Measurements from ENCODE around the gene BLOC1S3. TPM values are rescaled to one million over a fixed set of nuclear protein-coding genes. Genes with fewer than 3 reads are reported as not detected.
A peak's percentile ranks its signal among the peaks of the same experiment; 100 is the strongest.

BLOC1S3 gene
- total RNA-seq, 1 donor from 2014 or later, result 6.0 TPM

DNA sequence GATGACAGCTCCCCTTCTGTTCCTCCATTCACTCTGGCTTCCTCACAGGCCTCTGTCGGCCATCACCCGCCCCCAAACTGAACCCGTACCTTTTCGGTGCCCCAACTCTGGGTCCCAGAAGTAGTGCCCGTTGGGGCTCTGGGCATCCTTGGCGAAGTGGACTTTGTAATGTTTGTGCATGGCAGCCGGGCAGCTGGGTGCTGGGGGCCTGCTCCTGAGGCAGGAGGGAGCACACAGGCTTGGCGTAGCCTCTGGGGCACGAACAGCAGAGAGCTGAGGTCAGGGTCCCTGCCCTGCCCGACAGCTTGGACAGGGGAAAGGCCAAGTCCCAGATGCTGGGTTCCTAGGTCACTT, 18.6 kb upstream of the BLOC1S3 start:
- no peak for DNase-seq
- intact Hi-C loops (cut with micrococcal nuclease), result no loop called here
- no peak for ATAC-seq

DNA sequence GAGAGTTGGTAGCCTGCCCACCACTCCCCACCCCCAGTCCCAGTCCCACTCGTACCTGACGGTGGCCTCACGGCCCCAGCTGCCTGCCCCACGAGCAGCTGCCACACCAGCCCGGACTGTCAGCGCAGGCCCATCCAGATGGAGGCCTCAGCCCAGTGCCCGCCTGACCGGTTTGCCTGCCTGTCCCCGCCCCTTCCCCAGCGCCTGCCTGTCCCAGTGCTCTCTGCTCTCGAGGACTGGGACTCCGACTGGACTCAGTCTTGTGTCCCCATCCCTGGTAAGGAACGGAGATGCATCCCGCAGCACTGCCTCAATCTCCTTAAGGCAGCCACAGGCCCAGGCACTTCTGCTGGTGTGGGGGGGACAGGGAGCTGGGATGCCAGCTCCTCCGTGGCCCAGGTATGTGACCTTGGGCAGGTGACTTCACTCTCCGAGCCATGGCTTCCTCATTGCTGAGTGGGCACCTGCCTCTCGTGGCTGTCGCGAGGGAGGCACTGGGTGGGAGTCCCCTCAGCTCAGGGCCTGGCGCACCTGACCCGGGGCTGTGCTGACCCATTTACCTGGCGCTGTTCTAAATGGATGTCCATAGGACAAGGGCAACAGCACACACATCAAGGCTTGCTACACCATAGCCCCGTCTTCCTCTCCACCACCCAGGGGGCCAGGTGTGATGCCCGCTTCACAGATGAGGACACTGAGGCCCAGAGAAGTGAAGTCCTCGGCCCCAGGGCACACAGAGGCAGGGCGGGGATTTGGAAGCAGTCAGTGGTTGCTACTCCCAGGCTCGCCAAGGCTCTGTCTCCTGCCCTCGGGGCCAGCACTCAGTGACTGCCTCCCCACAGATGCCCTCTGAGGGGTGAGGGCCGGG, 17.5 kb upstream of the BLOC1S3 start, which contains the start of gene NKPD1:
Gene NKPD1 (minus strand): TSS at position 113 of the 868 bp plus-strand sequence. CDS start 832 bp downstream, outside the sequence.
- ATAC-seq (no peak), DNase-seq (no peak)
- intact Hi-C loops (cut with micrococcal nuclease), result no loop called here

DNA sequence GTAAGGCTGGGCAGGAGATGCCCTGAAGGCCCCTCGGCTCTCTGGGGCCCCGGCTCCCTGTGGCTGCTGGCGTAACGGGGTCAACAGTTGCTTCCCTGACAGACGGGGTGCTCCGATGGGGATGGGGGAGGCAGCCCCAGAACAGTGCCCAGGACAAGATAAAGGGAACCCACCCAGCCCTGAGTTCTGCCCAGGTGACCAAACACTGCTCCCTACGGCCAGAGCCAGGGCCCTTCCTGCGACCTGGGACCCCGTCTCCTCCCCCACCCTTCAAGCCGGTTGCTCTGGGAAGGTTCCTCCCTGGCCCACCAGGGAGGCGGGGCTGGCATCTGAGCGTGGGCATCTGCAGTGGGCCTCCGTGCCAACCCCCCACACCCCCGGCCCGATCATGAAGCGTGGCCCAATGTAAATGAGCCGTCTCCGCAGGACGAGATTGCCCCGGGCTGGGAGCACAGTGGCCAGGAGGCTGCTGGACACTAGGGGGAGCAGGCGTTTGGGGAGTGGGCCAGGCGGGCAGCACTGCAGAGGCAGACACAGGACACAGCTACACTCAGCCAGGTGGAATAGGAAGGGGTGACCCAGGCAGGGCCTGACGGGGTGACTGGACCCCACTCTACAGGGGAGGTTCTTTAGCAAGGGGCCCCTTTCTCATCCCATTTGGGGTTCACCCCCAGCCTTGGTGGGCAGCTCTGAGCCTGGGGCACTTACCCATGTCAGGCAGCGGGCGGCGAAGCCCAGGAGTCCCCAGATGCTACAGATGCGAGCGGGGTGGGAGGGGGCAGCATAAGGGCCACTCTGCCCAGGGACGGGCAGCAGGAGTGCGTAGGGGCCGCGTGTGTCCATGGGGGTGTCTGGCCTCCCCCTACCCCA, 16.6 kb upstream of the BLOC1S3 start:
- ATAC-seq, result peak; percentile 27
- intact Hi-C loops (cut with micrococcal nuclease), result no loop called here
- DNase-seq, result peak; percentile 52

DNA sequence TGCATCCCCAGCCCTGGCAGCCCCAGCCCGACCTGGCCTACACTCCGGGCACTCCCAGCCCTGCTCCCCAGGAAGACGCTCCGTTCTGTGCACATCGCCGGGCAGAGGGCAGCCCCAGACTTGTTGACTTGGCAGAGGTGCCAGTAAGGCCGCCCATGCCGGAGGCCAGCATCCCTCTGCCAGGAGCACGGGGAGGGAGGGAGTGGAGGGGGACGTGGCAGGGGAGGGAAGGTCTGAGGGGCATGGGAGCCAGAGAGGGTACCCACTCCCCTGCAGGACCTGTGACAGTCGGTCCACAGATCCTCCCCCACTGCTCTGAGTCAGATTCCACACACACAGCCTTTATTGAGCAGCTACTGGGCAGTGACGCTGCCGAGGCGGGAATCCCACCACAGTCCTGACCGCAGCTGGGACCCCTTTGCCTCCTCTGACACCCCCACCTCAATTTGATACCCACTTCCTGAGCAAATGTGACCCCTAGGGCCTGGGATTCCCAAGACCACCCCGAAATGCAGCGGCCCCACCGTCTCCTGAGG, 15.9 kb upstream of the BLOC1S3 start:
- ATAC-seq (no peak), DNase-seq (no peak)
- intact Hi-C loops (cut with micrococcal nuclease), result no loop called here

DNA sequence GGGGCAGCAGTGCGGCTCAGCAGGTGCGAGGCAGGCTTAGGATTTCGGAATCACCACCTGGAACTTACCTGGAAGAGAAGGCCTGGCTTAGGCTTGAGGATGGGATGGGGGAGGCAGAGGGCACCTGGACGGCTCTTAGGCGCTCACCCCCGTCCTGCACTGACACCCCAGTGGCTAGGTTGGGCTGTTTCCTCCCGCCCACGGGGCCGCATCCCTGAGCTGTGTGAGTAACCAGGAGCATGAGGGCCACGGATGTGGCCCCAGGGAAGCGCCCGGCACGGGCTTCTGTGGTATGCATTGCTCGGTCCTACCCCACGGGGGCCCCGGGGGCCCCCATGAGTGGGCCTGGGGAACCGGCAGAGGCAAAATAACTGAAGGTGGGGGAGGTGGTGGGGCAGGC, 15.4 kb upstream of the BLOC1S3 start:
- ATAC-seq, result no peak
- DNase-seq, result no peak
- intact Hi-C loops (cut with micrococcal nuclease), result no loop called here

DNA sequence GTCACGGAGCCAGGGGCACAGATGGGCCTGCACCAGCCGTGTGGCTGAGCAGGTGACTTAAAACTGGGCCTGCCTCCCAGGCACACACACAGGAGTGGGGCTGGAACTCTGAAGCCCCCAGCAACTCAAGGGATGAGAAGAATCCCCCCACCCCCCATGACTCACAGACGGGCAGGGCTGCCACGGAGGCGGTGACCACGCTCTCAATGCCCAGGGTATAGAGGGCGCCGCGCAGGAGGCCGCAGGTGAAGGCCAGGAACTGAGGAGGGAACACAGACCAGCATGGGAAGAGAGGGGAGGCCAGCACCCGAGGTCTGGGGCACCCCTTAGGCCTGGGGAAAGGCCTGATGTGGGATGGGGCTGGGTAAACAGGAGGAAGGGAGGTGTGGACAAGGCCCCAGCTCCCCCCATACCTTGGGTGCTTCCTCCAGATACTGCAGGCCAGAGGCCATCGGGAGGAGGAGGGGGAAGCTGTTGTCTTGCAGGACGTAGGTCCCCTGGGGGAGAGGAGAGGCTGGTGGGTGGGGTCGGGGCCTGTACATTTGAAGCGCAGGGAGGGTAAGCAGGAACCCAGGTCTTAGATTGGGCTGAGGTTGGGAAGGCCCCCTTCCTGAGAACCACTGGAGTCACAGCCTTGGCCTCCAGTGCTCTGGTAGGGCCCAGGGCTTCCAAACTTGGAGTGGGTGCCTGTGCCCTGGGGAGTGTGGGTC, 14.7 kb upstream of the BLOC1S3 start:
- intact Hi-C loops (cut with micrococcal nuclease), result no loop called here
- DNase-seq (no peak), ATAC-seq (no peak)

DNA sequence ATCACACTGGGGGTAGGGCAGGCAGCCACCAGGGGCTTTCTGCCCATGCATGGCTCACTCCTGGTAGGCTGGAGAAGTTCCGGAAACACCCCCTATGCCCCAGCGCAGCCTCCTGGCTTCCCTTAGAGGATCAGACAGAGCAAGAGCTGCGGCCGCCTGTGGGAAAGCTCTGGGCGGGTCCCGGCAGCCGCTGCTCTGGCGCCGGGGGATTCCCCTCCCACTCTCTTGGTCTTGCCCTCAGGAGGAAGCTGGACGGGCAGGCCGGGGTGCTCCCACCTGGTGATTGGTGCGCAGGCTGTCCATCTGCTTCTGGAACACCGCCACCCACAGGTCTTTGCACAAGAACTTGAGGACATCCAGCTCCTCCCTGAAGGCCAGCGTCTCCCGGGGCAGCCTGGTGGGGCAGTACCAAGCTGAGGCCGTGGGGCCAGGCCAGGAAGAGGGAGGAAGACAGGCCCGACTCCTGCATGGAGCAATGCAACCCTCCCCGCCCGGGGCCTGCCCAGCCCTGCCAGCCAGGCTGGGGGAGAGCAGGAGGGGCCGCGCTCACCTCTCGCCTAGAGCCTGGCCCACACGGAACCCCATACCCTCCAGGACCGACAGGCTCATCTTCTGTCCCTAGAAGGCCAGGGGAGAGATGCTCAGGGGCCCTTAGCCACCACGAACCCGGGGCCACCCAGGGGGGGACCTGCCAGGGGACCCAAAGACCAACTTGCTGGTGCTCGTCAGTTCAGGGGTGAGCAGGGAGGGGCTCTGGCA, 13.8 kb upstream of the BLOC1S3 start:
- DNase-seq (peak; percentile 58), ATAC-seq (peak; percentile 58)
- intact Hi-C loops (cut with micrococcal nuclease), result no loop called here

DNA sequence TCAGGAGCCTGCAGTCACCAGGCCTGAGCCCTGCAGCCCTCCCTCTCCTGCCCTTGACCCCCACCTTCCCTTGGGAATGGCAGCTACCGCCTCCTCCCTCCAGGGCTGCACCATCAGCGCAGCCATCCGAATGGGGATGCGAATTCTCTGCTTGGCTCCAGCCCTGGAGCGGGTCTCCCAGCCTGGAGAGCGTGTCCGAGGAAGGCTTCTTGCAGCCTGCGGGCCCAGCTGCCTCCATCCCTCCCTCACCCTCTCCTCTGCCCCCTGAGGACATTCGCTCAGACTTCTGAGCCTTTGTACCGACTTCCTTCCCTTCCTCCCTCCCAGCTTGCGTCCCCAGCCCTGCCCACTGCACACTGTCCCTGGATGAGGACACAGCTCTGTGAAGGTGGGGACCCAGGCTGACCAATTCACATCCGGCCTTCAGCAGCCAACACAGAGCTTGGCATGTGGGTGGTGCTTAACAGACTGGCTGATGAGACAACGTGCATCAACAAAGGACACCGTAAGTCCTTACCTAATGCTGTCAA, 11.8 kb upstream of the BLOC1S3 start:
- ATAC-seq (peak; percentile 27), DNase-seq (no peak)
- intact Hi-C loops (cut with micrococcal nuclease), result no loop called here

DNA sequence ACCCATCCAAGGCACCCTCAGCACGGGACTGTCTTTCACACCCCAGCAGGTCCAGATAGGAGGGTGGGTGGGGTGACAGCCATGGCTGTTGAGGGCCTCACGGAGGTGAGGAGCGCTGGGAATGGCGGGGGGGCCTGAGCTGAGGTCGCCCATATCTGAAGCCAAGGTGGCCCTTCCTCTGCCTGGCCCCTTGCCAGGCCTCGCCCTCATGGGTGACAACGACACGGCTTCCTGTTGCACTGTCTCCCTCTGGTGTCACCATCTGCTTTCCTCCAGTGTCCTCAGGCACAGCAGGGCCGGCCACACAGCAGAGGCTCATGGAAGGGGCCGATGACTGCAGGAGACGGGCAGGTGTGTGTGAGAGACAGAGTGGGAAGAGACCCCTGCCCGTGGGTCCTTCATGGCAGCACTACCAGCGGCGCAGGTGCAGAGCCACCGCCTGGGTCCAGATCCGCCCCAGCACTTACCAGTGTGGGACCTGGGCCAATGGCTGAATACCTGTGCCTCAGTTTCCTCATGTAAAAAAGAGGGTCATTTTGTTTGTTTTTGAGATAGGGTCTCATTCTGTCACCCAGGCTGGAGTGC, 9.7 kb upstream of the BLOC1S3 start:
- DNase-seq, result no peak
- intact Hi-C loops (cut with micrococcal nuclease), result no loop called here
- no peak for ATAC-seq

DNA sequence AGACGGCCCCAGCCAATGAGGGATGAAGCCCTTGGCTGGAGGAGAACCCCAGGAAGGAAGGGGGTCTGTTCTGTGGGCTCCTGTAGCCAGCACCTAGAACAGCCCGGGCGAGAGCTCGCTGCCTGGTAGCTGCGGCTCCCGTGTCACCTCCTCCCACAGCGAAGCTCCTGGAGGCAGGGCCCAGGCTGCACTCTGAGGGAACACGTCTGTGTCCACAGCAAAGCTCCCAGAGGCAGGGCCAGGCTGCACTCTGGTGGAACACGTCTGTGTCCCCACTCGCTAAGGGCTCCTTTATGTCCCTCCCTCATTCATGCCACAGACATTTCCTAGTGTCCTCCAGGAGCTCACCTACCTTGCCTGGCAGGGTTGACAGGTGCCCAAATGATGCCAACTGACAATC, 9.0 kb upstream of the BLOC1S3 start:
- intact Hi-C loops (cut with micrococcal nuclease), result no loop called here
- DNase-seq (no peak), ATAC-seq (no peak)

DNA sequence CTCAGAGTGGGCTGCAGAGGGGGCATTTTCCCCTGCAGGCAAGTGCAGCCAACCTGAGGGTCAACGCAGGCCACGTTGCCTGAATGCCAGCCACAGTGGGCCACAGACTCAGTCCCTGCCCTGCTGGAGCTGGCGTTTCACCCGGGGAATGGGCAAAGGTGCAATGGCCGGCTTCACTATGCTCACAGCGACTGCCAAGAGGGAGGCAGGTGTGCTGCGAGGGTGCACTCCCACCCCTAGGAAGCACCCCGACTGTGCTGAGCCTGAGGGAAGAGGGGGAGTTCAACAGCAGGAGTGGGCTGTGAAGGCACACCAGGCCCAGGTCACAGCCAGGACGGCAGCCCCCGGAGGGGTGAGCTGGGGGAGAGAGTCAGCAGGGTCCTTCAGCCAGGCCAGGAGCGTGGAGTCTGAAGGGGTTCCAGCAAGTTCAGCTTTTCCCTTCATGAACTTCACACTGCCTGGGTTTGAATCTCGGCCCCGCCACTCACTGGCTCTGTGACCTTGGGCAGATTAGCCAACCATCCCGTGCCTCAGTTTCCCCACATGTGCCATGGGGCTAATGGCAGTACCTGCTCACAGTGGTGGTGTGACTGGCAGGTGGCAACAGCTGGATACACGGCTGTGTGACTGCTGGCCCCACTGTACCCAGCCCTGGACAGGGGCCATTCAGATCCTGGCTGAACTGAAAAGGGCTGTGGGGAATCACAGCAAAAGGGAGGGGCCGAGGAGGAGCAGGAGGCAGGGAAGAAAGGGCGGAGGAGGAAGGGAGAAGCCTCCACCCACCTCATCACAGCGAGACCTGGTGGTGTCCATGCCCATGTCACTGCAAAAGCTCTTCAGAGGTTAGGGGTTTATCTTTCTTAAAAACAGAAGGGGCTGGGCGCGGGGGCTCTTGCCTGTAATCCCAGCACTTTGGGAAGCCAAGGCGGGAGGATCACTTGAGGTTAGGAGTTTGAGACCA, 8.2 kb upstream of the BLOC1S3 start:
- intact Hi-C loops (cut with micrococcal nuclease), result no loop called here
- DNase-seq (no peak), ATAC-seq (no peak)

DNA sequence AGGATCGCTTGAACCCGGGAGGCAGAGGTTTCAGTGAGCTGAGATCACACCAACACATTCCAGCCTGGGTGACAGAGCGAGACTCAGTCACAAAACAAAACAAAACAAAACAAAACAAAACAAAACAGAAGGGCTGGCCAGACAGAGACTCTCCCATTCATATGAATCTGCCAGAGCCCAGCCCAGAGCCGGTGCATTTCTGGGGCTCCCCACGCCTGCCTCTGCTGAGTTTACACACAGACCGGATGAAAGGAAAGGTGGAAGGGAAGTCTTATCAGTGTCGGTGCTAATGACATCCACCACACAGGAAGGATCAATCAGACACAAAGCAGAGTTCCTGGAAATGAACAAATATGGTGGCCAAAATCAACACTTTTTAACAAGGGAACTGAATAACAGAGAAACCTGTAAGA, 7.4 kb upstream of the BLOC1S3 start:
- intact Hi-C loops (cut with micrococcal nuclease), result no loop called here
- DNase-seq (no peak), ATAC-seq (peak; percentile 47)

DNA sequence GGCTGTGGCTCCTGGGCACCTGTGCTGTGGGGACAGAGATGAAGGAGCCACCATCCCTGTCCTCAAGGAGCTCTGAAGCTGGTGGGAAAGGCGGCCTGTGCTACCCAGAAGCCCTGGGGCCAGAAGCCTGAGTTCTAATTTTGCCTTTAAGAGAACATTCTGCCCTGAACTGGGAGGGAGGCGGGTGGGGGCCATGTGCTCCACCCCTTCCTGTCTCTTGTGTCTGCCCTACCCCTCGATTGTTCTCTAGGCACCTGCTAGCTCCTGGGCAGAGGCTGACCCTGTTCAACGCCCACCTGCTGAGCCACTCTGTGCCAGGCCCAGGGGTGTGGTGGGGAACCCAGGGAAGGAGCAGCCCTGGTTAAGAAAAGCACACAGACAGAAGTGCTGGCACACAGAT, 6.4 kb upstream of the BLOC1S3 start:
- intact Hi-C loops (cut with micrococcal nuclease), result no loop called here
- DNase-seq (no peak), ATAC-seq (peak; percentile 49)

DNA sequence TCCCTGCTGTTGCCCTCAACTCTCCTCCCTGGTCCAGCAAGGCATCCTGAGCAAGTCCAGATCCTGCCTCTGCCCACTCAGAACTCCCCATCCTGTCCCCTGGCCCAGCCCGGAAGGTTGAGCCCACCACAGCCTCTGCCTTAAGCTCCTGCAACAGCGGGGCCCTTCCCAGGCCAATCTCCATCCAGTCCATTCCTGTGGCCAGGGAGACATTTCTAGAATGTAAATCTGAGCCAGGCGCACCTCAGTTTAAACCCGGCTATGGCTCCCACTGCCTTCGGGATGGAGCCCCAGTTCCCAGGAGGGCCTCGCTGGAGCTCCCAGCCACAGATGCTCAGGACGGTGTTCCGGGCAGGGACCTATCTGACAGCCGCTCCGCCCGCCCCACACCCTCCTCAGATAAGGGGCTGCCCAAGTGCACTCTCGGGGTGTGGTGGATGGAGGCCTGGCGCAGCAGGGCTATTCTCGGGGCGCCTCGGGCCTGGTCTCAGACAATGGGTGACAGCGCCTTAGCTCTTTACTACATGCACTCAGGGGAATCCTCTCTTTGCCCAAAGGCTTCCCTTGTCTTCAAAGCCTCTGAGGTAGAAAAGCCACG, 5.9 kb upstream of the BLOC1S3 start:
- ATAC-seq (no peak), DNase-seq (no peak)
- intact Hi-C loops (cut with micrococcal nuclease), result no loop called here

DNA sequence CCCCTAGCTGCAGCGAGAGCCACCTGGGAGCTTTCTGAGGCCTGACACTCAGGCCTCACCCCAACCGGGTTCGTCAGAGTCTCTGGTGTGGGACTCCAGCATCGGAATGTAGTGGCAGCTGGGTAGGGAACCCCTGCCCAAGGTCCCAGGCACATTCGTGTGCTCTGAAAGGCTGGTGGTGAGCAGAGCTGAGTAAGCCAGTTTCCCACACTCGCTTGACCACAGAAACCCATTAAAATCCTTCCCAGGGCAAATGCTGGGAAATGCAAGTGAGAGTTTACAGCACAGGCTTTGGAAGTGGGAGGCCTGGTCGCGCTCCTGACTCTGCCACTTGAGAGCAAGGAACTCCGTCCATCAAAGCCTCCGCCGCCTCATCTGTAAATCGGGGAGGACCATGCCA, 4.8 kb upstream of the BLOC1S3 start:
- ATAC-seq, result no peak
- intact Hi-C loops (cut with micrococcal nuclease), result no loop called here
- no peak for DNase-seq

DNA sequence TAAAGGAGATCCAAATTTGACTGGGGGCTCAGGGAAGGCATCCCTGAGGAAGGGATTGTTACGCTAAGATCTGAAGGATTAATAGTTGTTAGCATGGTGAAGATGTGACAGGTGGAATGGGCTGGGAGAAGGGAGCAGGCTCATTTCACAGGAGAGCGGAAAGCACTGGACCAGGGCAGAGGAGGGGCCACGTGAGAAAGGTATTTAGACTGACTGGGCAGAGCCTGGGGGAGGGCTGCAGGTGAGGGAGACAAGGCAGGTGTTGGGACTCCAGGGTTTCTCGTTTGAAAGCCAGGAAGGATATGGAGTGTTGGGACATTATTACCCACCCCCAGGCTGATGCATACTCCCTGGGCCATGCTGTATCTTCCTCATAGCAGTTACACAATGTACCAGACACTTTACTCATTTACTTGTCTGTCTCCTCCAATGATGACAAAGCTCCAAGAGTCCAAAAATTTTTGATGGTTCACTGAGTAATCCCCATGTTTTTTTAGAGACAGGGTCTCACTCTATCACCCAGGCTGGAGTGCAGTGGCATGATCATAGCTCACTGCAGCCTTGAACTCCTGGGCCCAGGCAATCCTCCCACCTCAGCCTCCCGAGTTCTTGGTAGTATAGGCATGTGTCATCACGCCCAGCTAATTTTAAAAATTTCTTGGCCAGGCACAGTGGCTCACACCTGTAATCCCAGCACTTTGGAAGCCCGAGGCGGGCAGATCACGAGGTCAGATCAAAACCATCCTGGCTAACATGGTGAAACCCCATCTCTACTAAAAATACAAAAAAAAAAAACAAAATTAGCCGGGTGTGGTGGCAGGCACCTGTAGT, 2.9 kb upstream of the BLOC1S3 start:
- peak; percentile 15 for DNase-seq
- intact Hi-C loops (cut with micrococcal nuclease), result no loop called here
- ATAC-seq, result no peak
